Trophoblast cell (in vitro differentiated cells and primary cell): ENCODE results near the gene PDE4B.

ENCODE experiments used
- DNase-seq, 2 donors: peaks; one replicate each; pipeline ENCODE4 v3.0.0-alpha.2; 2016
- H2AFZ ChIP-seq: 2 replicates; pipeline ENCODE4 v1.6.1; 2013; ENCODE audit warnings: low read length, moderate library complexity, mild to moderate bottlenecking; ENCODE audit not compliant: insufficient read depth, poor library complexity
- H2AK5ac ChIP-seq: 2 replicates; pipeline ENCODE4 v1.6.1; 2013; ENCODE audit warnings: mild to moderate bottlenecking, low read length
- H2BK120ac ChIP-seq: 2 replicates; pipeline ENCODE4 v1.6.1; 2013; ENCODE audit warnings: low read length, mild to moderate bottlenecking, moderate library complexity; ENCODE audit not compliant: insufficient read depth, poor library complexity
- H2BK12ac ChIP-seq: 2 replicates; pipeline ENCODE4 v1.6.1; 2013; ENCODE audit warnings: mild to moderate bottlenecking, low read length, moderate library complexity
- H2BK5ac ChIP-seq: 2 replicates; pipeline ENCODE4 v1.6.1; 2013; ENCODE audit warnings: low read length, low read depth, moderate library complexity, mild to moderate bottlenecking; ENCODE audit not compliant: poor library complexity
- H3K14ac ChIP-seq: 2 replicates; pipeline ENCODE4 v1.6.1; 2013; ENCODE audit warnings: mild to moderate bottlenecking, low read length
- H3K18ac ChIP-seq: 2 replicates; pipeline ENCODE4 v1.6.1; 2013; ENCODE audit warnings: mild to moderate bottlenecking, low read length
- H3K23ac ChIP-seq: 2 replicates; pipeline ENCODE4 v1.6.1; 2013; ENCODE audit warnings: low read length
- H3K27ac ChIP-seq: 2 replicates; pipeline ENCODE4 v1.5.1; 2013; ENCODE audit warnings: low read depth, mild to moderate bottlenecking, inconsistent platforms, low read length, moderate library complexity
- H3K27me3 ChIP-seq: 2 replicates; pipeline ENCODE4 v1.6.1; 2013; ENCODE audit warnings: inconsistent platforms, mild to moderate bottlenecking, low read length, moderate library complexity; ENCODE audit not compliant: insufficient read depth
- H3K36me3 ChIP-seq, 2 experiments: 1 replicate in 1 of 2; 2 replicates in 1 of 2; pipeline ENCODE4 v1.6.1; 2013; ENCODE audit warnings: low read length in 2 of 2, mild to moderate bottlenecking in 2 of 2, moderate library complexity in 1 of 2; ENCODE audit not compliant: insufficient read depth in 2 of 2, control insufficient read depth in 1 of 2
- H3K4ac ChIP-seq: 2 replicates; pipeline ENCODE4 v1.6.1; 2013; ENCODE audit warnings: low read depth, mild to moderate bottlenecking, low read length, moderate library complexity
- H3K4me1 ChIP-seq, 2 experiments: 1 replicate in 1 of 2; 2 replicates in 1 of 2; pipeline ENCODE4 v1.6.1; 2013; ENCODE audit warnings: low read length in 2 of 2, mild to moderate bottlenecking in 2 of 2, moderate library complexity in 1 of 2; ENCODE audit not compliant: insufficient read depth in 2 of 2, control insufficient read depth in 1 of 2
- H3K4me2 ChIP-seq: 2 replicates; pipeline ENCODE4 v1.6.1; 2013; ENCODE audit warnings: inconsistent platforms, mild to moderate bottlenecking, low read length, moderate library complexity
- H3K4me3 ChIP-seq: 2 replicates; pipeline ENCODE4 v1.5.1; 2013; ENCODE audit warnings: mild to moderate bottlenecking, low read depth, low read length, inconsistent platforms
- H3K79me1 ChIP-seq: one replicate; pipeline ENCODE4 v1.6.1; 2013; ENCODE audit warnings: low read length
- H3K79me2 ChIP-seq: 2 replicates; pipeline ENCODE4 v1.6.1; 2013; ENCODE audit warnings: low read length, mild to moderate bottlenecking; ENCODE audit not compliant: control insufficient read depth, insufficient read depth, poor library complexity
- H3K9ac ChIP-seq: 2 replicates; pipeline ENCODE4 v1.6.1; 2013; ENCODE audit warnings: mild to moderate bottlenecking, low read length
- H3K9me3 ChIP-seq: 2 replicates; pipeline ENCODE4 v1.6.1; 2013; ENCODE audit warnings: low read depth, mild to moderate bottlenecking, control low read depth, inconsistent platforms, low read length; ENCODE audit not compliant: insufficient read depth
- H4K12ac ChIP-seq: 2 replicates; pipeline ENCODE4 v1.6.1; 2013; ENCODE audit warnings: low read depth, mild to moderate bottlenecking, low read length, moderate library complexity
- H4K8ac ChIP-seq: 2 replicates; pipeline ENCODE4 v1.6.1; 2013; ENCODE audit warnings: low read depth, mild to moderate bottlenecking, low read length, moderate library complexity
- H4K91ac ChIP-seq: one replicate; pipeline ENCODE4 v1.6.1; 2013; ENCODE audit warnings: low read depth, mild to moderate bottlenecking, low read length, moderate library complexity
- WGBS: extraction: QIAGEN DNeasy Blood & Tissue Kit; methylation state at CpG from one replicate; pipeline ENCODE4 v1.1.7; 2013; ENCODE audit warnings: missing lambda C conversion rate; ENCODE audit not compliant: insufficient read length, insufficient coverage; ENCODE audit errors: extremely low coverage; 5-methylcytosine and 5-hydroxymethylcytosine counted together

PDE4B gene

DNA sequence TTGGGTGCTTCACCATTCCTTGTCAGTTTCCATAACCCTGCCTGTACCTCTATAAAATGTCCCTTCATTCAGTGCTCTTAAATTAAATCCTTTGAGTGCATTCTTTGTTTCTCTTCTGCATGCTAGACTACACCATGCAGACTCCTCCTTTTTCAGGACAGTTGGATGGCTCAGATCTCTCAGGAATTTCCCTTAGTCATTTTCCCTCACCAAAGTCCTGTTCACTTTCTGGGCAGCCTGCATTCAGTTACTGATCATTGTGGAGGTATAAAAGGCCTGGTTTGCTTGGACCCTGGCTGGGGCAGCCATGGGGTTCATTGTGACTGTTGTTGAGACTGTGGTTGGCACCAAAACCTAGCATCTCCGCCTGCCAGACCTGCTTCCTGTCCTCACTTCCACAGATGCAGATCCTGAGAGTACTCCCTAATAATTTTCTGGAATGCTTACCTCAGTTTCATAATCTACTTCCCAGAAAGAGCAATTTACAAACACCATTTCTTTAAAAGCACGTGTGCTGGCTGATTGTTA, 88.4 kb downstream of the PDE4B start:
- H3K4ac ChIP-seq = no peak overlapping the region
- no peak overlapping the region for H3K23ac ChIP-seq
- no peaks in the 10 kb centered on the region for H3K79me1 ChIP-seq
- DNase-seq = no peak
- H3K9me3 ChIP-seq = no peaks in the 10 kb centered on the region
- H3K4me3 ChIP-seq = no peak overlapping the region
- no peak overlapping the region for H3K9ac ChIP-seq
- H2BK120ac ChIP-seq = no peak overlapping the region
- H3K14ac ChIP-seq = no peak overlapping the region
- H2AFZ ChIP-seq = no peak overlapping the region
- no peak overlapping the region for H3K18ac ChIP-seq
- no peak overlapping the region for H4K8ac ChIP-seq
- H3K79me2 ChIP-seq = no peaks in the 10 kb centered on the region
- no peaks in the 10 kb centered on the region for H3K36me3 ChIP-seq
- no peak overlapping the region for H2BK12ac ChIP-seq
- no peak overlapping the region for H4K91ac ChIP-seq
- no peak overlapping the region for H3K4me2 ChIP-seq
- H2AK5ac ChIP-seq = no peak overlapping the region
- no peaks in the 10 kb centered on the region for H3K27me3 ChIP-seq
- H2BK5ac ChIP-seq = no peak overlapping the region
- no CpG with 5 or more reads among the region's 2 CpGs for WGBS
- H3K4me1 ChIP-seq = no peaks in the 10 kb centered on the region
- no peak overlapping the region for H4K12ac ChIP-seq
- no peak overlapping the region for H3K27ac ChIP-seq

DNA sequence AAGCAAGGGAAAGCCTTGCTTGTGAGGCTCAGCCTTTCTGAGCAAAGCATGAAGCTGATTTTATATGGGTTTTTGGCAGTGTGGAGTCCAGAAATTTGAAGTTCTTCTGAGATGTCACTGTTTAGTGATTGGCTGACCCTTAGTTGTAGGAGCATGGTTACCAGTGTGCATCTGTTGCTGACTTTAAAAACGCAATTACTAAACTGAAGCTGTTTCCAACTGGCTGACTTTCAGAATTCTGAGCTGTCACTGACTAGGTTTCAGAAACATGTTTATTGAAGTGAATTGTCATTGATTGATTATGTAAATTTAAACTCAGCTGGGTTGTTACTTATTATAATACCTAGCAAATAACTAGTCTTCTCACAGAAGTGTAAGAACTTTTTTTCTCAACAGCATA, 89.4 kb downstream of the PDE4B start:
- H3K4ac ChIP-seq = no peak overlapping the region
- no peak overlapping the region for H3K14ac ChIP-seq
- H3K4me1 ChIP-seq = no peaks in the 10 kb centered on the region
- H3K4me3 ChIP-seq = no peak overlapping the region
- DNase-seq = no peak
- no peaks in the 10 kb centered on the region for H3K79me1 ChIP-seq
- no peak overlapping the region for H2BK5ac ChIP-seq
- H2BK12ac ChIP-seq = no peak overlapping the region
- WGBS = no CpG with 5 or more reads among the region's 1 CpG
- H4K91ac ChIP-seq = no peak overlapping the region
- no peak overlapping the region for H2BK120ac ChIP-seq
- no peak overlapping the region for H3K27ac ChIP-seq
- H3K79me2 ChIP-seq = no peaks in the 10 kb centered on the region
- no peak overlapping the region for H4K8ac ChIP-seq
- no peaks in the 10 kb centered on the region for H3K36me3 ChIP-seq
- no peak overlapping the region for H3K4me2 ChIP-seq
- no peak overlapping the region for H2AFZ ChIP-seq
- H3K9ac ChIP-seq = no peak overlapping the region
- H2AK5ac ChIP-seq = no peak overlapping the region
- H3K23ac ChIP-seq = no peak overlapping the region
- H4K12ac ChIP-seq = no peak overlapping the region
- H3K18ac ChIP-seq = no peak overlapping the region
- H3K9me3 ChIP-seq = no peaks in the 10 kb centered on the region
- no peaks in the 10 kb centered on the region for H3K27me3 ChIP-seq

DNA sequence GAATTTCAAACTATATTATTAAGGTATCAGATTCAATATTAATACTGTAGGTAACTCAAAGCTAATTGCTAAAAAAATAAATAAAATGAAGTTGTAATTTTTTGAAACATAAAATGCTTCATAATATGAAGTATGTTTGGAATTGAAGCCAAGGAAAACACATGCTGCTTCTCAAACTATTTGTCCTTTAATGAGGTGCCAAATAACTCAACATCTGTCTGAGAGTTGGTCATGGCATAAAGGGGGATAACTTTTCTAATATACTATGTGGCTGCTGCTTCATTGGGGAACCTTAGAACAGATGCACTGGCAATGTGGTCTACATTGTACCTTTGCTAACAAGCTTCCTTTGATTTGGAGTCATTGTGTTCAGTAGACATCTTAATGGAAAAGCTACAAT, 96.7 kb downstream of the PDE4B start:
- Histone ChIP-seq H3K79me1 (no peaks in the 10 kb centered on the region), H3K18ac (no peak overlapping the region), H3K4me2 (no peak overlapping the region), H3K9me3 (no peaks in the 10 kb centered on the region), H3K9ac (no peak overlapping the region), H4K12ac (no peak overlapping the region), H3K27me3 (no peaks in the 10 kb centered on the region), H3K27ac (no peak overlapping the region), H2AK5ac (no peak overlapping the region), H3K4me3 (no peak overlapping the region), H3K36me3 (no peaks in the 10 kb centered on the region), H3K14ac (no peak overlapping the region), H3K79me2 (no peaks in the 10 kb centered on the region), H3K23ac (no peak overlapping the region), H2BK120ac (no peak overlapping the region), H4K8ac (no peak overlapping the region), H2BK5ac (no peak overlapping the region), H2BK12ac (no peak overlapping the region), H4K91ac (no peak overlapping the region), H3K4ac (no peak overlapping the region), H3K4me1 (no peaks in the 10 kb centered on the region), H2AFZ (no peak overlapping the region)
- no peak for DNase-seq

DNA sequence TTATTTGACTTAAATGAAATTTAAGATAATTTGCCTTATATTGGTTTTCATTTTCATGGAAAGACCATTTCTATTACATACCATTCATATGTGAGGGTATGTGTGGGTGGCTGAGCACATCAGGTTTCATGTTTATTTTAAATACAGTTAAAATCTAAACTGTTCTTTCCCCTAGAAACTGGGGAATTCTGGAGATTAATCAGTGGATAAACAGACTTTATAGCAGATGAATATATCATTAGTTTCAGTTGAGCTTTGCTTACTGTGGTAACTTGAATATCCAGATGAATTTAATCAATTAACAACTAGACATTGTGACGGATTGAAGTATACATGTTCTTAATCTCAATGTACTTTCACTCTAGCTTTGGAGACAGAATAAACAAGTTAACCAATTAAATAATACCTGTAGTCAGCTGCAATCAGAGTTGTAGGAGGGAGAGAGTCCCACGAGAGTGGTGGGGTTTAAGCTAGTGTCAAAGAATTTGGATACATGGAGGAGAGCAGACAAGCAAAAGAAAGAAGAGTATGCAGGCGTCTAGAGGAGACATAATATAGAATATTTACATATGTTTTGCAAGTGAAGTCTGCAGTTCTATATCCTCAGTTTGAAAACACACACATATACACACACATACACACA, 97.6 kb downstream of the PDE4B start:
- no peak overlapping the region for H3K9ac ChIP-seq
- no peaks in the 10 kb centered on the region for H3K9me3 ChIP-seq
- H4K12ac ChIP-seq = no peak overlapping the region
- H3K4me2 ChIP-seq = no peak overlapping the region
- no peak overlapping the region for H2BK120ac ChIP-seq
- no peak overlapping the region for H3K4ac ChIP-seq
- no peak overlapping the region for H3K27ac ChIP-seq
- H3K36me3 ChIP-seq = no peaks in the 10 kb centered on the region
- no peak overlapping the region for H2BK12ac ChIP-seq
- H2AK5ac ChIP-seq = no peak overlapping the region
- no peak overlapping the region for H2BK5ac ChIP-seq
- no peak for DNase-seq
- no peak overlapping the region for H4K91ac ChIP-seq
- H3K27me3 ChIP-seq = no peaks in the 10 kb centered on the region
- no peak overlapping the region for H3K18ac ChIP-seq
- H3K4me1 ChIP-seq = no peaks in the 10 kb centered on the region
- no peak overlapping the region for H3K23ac ChIP-seq
- no peak overlapping the region for H3K14ac ChIP-seq
- H4K8ac ChIP-seq = no peak overlapping the region
- no peaks in the 10 kb centered on the region for H3K79me1 ChIP-seq
- no peak overlapping the region for H2AFZ ChIP-seq
- no peaks in the 10 kb centered on the region for H3K79me2 ChIP-seq
- WGBS = no CpG with 5 or more reads among the region's 3 CpGs
- H3K4me3 ChIP-seq = no peak overlapping the region
